ENCODE measurements around the gene BCAP31.

DNA sequence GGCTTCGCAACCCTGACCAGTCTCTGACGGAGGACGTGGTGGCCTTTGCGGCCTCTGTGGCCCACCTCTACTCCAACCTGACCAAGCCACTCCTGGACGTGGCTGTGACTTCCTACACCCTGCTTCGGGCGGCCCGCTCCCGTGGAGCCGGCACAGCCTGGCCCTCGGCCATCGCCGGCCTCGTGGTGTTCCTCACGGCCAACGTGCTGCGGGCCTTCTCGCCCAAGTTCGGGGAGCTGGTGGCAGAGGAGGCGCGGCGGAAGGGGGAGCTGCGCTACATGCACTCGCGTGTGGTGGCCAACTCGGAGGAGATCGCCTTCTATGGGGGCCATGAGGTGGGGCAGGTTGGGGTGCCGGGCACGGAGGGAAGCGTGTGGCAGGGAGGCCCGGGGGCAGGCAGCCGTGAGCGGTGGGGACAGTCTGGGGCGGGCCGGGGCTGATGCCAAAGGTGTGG is 1.7 kb upstream of the BCAP31 start:
- TF ChIP-seq EZH2phosphoT487 (IDR thresholded peaks at IDR 0.05; ENCODE audit: borderline replicate concordance, low read depth, low read length), result no peak
- TF ChIP-seq, protein P1, sequence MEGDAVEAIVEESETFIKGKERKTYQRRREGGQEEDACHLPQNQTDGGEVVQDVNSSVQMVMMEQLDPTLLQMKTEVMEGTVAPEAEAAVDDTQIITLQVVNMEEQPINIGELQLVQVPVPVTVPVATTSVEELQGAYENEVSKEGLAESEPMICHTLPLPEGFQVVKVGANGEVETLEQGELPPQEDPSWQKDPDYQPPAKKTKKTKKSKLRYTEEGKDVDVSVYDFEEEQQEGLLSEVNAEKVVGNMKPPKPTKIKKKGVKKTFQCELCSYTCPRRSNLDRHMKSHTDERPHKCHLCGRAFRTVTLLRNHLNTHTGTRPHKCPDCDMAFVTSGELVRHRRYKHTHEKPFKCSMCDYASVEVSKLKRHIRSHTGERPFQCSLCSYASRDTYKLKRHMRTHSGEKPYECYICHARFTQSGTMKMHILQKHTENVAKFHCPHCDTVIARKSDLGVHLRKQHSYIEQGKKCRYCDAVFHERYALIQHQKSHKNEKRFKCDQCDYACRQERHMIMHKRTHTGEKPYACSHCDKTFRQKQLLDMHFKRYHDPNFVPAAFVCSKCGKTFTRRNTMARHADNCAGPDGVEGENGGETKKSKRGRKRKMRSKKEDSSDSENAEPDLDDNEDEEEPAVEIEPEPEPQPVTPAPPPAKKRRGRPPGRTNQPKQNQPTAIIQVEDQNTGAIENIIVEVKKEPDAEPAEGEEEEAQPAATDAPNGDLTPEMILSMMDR (conservative IDR thresholded peaks at IDR 0.05; ENCODE audit: low read length), result no peak

Data from OCI-LY7 (cell line).